G401.6 (cell line): ENCODE data around the gene CLSTN3.
A peak's percentile ranks its signal among the peaks of the same experiment; 100 is the strongest.

Experiments used
- FAIRE-seq: peaks from 2 replicates; lab custom pipeline; 2012; peaks lifted over from hg19 to GRCh38; lab: Jason Lieb, UNC

CLSTN3 gene

DNA sequence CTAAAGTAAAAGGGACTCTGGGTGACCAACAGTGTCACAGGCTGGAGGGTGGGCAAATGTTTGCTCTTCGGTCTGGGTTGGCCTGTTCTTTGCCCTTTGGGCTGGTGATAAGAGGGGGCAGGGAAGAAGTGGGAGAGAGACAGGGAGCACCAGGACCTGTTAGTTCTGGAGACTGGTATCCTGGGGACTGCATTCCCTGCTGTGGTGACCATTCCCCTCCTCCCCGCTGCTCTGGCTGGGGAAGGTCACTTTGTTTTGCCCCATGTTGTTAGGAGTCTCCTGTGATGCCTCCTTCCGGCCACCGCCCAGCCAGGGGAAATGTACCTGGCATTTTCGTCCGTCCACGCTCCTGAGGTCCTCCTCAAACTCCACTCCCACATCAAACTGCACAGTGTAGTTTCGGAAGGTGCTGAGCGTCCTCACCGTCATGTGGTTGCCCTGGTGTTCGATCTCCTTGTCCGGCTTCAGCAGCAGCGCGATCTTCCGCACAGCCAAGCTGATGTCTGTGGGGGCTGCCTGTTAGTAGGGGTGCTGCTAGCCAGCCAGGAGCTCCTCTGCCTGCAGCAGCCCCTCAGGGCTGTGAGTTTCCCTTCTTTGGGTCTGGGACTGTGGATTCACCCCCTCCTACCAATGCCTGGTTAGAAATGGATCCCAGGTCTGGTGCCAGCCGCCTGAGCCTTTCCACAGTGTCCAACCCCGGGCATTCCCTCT, 2.1 kb upstream of the CLSTN3 start:
- FAIRE-seq, result no peak

DNA sequence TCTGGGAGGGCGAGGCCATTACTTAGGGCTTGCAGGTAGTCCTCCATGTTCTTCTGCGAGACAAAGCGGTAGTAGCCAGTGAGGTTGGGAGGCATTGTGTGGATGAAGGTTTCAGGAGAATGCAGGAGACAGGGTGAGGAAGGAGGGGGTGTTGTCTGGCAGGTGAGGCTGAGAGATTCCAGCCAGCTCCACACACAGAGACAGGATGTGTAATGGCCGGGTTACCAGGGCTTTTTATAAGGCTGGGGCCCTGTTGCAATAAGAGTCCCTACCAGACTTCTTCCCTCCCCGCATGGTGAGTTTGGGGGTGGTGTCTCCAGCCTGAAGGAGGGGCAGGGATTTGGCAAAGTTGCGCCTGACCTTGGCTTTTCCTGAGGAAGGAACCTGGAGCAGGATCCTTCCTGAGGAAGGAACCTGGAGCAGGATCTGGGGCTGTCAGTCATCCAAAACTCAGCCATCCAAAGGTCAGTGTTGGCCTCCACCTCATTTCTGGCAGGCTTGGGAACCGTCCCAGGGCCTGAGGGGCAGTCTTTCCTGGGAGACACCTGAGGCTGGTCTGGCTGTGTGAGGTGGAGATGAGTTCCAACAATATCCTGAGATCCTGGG, 1.4 kb upstream of the CLSTN3 start, which contains the start of gene RBP5:
RBP5 (minus strand) TSS at position 209 of the 606 bp plus-strand sequence; CDS start at position 95, 114 bp downstream.
- FAIRE-seq, result no peak

DNA sequence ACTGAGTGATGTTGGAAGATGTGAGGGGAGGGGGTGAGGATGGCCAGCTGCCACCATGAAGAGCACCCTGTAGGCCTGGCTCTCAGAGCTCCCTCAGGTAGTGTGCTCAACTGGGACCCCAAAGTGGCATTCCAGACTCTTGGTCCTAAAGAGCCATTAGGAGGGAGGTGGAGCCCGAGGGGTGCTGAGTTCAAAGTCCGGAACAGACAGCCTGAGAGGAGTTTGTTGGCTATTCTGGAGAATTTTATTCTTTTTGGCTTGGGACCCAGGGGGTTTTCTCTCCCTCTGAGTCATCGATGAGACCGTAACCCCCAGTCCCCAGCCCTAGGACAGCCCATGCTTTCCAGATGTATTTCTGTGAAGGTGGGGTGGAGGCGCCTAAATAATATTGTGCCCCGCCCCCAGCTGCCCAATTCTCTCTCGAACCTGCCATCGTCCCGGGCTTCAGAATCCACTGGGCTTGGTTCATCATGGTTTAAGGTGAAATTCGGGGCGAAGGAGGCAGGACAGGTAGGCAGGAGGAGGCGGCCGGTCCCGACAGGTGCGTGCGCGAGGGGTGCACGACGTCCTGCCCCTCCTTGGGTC, 792 bp upstream of the CLSTN3 start:
- FAIRE-seq, result no peak

DNA sequence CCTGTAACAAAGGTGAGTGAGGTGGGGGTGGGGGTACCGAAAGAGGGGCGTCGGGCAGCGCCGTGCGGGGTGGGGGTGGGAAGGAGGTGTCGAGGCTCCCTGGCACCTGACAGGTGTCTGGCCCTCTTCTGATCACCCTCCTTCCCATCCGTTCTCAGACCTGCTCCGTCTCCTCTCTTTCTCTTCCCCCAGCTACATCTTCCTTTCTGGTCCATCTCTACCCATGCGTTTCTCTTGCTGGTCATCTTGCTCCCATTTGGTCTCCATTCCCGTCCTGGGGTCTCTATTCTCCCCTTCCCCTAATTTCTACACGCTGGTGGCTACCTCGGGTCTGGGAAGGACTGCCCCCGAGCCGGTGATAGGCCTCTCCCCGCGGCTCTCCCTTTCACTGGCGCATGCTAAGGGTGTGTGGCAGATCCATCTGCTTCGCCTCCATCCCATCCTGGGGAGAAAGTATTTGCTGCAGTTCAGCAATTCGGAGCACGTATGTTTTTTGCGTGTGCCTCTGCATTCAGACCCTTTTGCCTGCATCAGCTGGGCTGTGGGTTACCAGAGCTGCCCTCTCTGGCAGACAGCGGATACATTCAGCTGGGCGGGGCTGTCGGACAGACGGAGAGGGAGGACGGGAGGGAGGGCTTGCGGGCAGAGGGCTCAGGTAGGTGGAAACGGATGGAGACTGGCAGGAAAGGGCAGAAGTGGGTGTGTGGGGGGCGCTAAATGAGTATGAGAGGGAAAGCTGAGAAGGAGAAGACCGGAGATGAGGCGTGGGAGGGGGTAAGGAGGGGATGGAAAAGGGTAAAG, 730 bp downstream of the CLSTN3 start:
- FAIRE-seq, result no peak

DNA sequence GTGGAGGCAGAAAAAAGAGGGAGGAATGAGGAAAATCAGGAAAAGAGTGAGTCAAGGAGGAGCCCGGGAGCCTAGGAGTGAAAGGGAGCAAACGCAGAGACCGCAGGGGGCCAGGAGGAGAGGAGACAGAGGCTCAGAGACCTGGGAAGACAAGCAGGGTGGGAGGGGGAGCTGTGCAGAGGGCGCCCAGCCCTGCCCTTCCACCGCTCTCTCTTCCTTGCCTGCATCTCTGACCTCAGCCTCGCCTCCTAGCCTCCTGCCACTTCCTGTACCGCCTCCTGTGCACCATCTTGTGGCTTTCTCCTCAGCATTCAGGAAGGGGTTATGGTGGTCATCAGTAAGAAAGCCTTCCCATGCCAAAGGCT, 1.3 kb downstream of the CLSTN3 start:
- FAIRE-seq, result no peak

DNA sequence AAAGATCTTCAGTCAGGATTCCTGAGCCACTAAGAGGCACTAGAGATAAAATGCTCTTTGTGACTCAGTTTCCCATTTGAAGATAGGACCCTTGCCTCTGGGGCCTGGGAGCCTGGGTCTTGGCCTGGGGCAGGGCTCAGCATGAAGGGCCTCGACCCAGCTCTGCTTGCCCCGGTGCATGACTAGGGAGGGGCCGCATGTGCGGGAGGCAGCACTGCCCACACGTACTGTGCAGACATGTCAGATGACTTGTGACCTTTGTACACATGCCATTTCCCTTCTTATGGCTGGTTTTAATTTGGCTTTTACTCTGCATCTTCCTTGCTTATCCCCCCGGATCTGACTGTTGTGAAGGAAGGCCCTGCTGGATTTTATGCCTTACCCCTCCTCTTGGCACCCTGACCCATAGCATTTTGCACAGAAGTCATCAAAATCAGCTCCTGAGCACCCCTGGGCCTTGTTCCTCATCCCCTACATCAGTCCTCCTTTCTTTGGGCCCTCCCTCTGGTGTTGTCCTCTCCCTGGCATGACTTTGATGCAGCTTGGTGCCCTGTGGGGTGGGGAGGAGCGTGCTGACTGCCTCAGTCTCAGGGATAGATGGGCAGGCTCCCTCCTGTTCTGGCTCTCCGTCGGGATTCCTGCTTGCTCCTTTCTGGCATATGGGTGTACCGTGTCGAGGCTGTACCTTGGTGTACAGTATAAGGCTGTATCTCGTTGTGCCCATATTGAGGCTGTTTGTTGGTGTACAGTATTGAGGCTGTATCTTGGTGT, 4.4 kb downstream of the CLSTN3 start:
- no peak for FAIRE-seq

DNA sequence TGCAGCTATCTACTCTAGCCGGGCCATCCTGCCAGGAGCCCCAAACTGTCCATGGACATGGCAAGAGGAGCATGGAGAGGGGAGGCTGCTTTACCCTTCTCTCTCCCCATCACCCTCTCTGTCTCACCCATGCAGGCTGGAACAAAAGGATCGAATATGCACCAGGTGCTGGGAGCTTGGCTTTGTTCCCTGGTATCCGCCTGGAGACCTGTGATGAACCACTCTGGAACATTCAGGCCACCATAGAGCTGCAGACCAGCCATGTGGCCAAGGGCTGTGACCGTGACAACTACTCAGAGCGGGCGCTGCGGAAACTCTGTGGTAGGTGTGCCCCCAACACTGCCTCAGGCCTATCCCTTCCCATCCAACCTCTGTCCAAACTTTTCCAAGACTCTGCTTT, 5.9 kb downstream of the CLSTN3 start:
- no peak for FAIRE-seq

DNA sequence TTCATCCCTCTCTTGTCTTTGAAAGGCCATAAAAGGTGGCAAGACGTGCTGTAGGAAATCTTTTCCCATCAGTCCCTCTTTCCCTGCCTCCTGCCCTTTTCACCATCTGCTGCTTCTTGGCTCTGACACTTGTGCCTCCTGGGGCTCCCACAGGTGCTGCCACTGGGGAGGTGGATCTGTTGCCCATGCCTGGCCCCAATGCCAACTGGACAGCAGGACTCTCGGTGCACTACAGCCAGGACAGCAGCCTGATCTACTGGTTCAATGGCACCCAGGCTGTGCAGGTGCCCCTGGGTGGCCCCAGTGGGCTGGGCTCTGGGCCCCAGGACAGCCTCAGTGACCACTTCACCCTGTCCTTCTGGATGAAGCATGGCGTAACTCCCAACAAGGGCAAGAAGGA, 6.5 kb downstream of the CLSTN3 start:
- FAIRE-seq, result no peak

DNA sequence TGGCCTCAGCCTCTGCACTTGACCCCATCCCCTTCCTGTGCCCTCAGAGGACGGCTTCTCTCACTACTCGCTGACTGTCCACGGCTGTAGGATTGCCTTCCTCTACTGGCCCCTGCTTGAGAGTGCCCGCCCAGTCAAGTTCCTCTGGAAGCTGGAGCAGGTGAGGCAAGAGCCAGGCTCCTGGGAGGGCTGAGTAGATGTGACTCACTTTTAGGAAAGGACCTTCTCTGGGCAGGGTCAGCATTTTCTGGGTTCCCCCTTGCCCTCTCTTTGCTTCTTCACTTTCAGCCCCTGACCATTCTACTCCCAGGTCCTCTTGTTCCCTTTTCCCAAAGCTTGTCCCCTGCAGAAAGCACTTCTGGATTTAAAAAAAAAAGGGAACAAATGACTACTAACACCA, 7.7 kb downstream of the CLSTN3 start:
- FAIRE-seq, result no peak

DNA sequence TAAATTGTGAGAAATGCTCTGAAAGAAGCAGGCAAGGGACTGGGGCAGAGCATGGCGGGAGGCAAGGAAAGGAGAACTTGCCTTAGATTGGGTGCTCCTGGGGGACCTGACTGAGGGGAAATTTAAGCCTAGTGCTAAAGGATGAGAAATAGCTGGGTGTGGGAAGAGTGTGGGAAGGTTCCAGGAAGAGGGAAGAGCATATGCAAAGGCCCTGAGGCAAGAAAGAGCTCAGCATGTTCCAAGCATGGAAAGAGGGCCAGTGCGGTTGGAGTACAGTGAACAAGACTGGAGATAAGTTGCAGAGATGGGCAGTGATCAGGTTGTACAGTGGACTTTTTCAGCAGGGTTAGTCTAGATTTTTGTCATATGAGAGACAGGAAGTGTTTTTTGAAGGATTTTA, 9.0 kb downstream of the CLSTN3 start:
- no peak for FAIRE-seq

DNA sequence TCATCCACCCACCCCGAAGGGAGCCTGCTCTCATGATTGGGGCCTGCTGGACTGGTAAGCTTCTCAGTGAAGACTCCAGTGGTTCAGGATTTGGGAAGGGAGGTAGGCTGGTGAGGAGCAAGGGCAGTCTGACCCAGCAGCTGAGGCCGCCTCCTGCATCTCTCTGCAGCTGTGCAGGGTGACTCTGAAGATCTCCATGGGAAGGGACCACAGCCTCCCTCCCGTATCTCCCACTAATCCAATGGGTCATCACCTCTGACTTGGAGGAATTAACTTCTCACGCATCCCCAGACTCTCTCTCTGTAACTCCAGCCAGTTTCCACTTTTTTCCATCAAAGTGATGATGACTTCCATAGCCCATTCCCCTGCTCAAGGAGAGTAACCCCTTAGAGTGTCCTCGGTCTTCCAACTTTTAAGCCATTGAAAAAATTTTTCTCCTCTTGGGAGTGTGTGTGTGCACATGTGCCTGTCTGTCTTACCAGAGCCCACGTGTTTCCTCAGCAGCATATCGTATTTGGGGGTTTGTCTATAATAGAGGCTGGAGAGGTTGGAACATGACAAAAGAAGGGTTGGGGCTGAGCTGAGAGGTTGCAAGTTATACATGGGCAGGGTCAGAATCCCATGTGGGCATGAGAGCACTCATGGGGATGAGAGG, 11.3 kb downstream of the CLSTN3 start:
- FAIRE-seq, result no peak

DNA sequence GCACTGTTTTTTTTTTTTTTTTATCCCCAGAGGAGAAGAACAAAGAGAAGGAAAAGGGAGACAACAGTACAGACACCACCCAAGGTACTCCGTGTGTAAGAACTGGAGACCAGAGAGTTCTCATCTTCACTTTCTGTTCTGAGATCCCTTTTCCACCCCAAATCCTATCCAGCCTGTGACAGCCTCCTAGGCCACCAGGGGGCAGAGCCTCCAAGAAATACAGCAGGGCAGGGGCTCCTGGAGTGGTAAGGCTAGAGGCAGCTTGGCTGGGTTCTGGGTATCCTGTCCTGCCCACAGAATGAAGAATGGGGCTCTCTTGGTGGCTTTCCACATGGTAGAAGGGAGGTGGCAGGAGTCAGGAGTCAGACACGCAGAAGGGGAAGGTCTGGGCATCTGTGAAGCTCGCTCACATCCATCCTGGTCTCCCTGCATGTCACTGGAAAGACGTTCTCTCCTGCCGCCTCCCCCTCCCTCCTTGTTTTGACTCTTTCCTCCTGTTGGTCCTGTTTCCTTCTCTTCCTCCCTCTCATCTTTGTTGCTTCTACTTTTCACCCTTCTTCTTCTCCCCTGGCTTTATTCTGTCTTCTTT, 12.0 kb downstream of the CLSTN3 start:
- FAIRE-seq, result no peak

DNA sequence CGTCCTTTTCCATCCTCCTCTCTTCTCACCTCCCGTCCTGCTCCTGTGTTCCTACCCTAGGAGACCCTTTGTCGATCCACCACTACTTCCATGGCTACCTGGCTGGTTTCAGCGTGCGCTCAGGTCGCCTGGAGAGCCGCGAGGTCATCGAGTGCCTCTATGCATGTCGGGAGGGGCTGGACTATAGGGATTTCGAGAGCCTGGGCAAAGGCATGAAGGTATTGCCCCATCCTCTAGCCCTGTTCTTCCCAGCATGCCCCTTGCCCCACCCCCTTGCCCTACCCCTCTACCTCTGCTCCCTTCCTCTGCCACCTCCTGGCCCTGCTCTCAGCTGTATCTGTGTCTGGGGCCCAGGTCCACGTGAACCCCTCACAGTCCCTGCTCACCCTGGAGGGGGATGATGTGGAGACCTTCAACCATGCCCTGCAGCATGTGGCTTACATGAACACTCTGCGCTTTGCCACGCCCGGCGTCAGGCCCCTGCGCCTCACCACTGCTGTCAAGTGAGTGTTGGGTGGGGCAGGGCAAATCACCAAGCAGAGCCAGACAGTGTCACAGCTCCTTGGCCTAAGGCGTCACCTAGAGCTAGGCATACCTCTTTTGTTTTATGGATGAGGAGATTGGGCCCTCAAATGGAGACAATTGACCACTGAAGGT, 12.8 kb downstream of the CLSTN3 start:
- FAIRE-seq, result no peak

DNA sequence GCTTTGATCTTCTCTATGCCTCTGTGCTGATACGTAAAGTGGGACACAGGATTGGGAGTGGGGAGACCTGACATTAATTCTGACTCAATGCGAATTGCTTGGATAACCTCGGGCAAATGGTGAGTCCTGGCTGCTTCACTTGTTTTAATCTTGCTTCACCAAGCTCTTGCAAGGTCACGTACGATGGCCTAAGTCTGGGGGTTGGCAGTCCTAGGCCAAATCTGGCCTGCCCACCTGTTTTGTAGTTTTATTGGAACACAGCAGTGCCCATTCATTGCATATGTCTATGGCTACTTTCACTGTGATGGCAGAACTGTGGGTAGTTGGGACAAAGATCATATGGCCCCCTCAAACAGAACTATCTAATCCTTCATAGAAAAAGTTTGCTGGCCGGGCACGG, 13.4 kb downstream of the CLSTN3 start:
- FAIRE-seq, result no peak

DNA sequence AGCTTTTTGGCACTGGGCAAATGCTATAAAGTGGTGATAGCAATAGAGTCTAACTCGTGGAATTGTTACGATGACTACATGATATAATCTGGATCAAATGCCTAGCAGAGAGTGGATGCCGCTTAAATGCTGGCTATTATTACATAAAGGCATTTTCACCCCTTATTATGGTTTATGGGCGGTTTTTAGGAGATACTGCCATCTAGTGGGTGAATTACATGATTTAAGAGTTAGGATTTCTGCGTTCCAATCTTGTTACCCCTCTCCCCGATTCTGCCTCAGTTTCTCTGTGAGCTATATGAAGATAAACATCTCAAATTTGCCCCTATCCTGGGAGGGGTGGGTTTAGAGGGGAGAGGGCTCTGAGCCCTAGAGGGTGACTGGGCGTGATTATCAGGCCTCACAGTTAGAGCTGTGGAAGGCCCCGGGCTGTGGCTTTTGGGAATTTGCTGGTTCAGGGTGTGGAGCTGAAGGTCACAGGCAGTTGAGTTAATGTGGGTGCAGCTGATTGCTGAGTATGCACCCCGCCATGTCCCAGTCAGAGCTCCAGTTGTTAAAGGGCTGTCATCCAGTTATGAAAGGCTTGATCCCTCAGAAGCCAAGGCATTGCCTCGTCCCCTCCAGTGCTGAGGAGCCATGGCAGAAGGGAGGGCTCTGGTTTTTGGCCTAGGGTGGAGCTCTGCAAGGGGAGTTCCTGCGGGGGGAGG, 14.4 kb downstream of the CLSTN3 start:
- FAIRE-seq, result peak; percentile 31

DNA sequence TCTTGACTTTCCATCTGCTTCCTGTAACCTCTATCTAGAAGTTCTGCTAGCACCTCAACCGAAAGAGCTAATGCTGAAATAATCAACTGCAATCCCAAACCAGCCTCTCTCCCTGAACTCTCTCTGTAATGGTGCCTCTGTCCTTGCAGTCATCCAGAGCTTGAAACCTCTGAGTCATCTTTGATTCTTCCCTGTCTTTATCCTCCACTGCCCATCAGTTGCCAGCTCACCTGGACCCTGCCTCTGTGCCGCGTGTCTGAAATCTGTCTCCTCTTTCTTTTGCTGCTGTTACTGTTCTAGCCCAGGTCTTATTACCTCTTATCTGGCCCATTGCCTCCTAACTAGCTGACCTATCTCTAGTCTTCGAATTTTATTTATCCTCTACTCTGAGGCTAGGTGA, 15.5 kb downstream of the CLSTN3 start:
- FAIRE-seq, result no peak

DNA sequence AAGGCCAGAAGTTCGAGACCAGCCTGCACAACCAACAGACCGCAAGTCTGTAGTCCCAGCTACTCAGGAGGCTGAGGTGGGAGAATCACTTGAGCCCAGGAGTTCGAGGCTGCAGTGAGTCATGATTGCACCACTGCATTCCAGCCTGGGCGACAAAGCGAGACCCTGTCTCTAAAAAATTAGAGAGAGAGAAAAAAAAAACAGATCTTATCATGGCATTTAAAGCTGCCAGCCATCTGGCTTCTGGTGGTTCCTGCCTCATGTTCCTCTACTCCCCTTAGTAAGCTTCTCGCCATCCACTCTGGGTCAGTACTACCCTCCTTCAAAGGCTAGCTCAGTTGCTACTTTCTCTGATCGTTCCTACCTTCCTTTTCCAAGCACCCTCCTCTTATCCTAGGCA, 16.1 kb downstream of the CLSTN3 start:
- no peak for FAIRE-seq

DNA sequence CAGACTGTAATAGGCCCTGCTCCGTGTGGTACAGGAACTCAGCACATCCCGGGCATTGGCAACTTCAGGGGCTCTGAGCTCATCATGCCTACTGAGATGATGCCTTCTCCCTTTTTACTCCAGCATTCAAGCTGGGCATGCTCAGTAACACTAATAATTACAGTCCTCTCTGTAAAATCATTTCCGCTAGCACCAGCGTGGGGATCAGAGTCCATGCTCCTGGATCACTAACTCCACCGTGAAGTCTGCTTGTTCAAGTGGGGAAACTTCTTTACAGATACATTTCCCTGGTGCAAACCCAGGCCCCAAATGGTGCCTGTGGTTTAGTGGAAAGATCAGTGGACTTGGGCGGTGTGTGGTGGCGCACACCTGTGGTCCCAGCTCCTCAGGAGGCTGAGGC, 16.7 kb downstream of the CLSTN3 start:
- no peak for FAIRE-seq

DNA sequence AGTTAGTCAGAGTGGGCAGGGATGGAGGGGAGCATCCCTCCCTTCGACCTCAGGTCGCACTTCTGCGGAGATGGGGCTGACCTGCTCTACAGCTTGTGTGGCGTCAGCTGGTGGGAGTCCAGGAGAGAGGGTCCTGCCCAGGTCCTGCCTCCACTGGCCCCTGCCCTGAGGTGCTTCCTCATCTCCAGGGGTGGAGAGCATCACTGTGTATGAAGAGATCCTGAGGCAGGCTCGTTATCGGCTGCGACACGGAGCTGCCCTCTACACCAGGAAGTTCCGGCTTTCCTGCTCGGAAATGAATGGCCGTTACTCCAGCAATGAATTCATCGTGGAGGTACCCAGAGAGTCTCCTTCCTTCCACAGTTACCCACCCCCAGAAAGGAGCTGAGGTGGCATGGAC, 20.2 kb downstream of the CLSTN3 start:
- FAIRE-seq, result no peak

DNA sequence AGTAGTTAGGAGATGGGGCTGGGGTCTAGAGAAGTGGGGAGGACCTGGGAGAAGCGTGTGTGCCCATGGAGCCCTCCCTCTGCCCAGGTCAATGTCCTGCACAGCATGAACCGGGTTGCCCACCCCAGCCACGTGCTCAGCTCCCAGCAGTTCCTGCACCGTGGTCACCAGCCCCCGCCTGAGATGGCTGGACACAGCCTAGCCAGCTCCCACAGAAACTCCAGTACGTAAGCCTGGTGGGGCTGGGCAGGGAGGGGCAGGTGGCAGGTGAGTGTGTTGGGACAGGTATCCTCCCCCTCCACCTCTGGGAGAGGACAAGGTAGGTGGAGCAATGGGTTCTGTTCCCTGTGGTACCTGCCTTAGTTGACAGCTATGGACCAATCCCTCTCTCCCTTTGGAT, 20.7 kb downstream of the CLSTN3 start:
- no peak for FAIRE-seq
